ENCODE data around the gene IKBKE.
"Not testable (repeated sequence)": the region's sequence is repeated elsewhere in the genome, so short reads cannot be mapped to it uniquely, and the experiment has no call there.

IKBKE gene

DNA sequence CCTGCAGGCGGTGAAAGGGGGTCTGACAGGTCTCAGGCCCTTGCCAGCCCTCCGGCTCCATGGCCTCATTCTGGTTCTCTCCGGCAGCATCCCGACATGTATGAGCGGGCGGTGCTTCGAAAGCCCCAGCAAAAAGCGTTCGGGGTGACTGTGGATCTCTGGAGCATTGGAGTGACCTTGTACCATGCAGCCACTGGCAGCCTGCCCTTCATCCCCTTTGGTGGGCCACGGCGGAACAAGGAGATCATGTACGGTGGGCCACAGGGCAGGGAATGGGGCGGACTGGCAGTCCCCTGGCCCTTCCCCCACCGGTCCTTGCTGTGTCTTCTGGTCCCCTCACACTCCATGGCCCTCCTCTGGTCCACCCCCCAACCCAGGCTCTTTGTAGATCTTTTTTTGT lies 6.3 kb downstream of the IKBKE start:
- no peak for FAIRE-seq

GRCh38 chr1:206477110-206477509 lies 6.8 kb downstream of the IKBKE start:
- no peak for FAIRE-seq

DNA sequence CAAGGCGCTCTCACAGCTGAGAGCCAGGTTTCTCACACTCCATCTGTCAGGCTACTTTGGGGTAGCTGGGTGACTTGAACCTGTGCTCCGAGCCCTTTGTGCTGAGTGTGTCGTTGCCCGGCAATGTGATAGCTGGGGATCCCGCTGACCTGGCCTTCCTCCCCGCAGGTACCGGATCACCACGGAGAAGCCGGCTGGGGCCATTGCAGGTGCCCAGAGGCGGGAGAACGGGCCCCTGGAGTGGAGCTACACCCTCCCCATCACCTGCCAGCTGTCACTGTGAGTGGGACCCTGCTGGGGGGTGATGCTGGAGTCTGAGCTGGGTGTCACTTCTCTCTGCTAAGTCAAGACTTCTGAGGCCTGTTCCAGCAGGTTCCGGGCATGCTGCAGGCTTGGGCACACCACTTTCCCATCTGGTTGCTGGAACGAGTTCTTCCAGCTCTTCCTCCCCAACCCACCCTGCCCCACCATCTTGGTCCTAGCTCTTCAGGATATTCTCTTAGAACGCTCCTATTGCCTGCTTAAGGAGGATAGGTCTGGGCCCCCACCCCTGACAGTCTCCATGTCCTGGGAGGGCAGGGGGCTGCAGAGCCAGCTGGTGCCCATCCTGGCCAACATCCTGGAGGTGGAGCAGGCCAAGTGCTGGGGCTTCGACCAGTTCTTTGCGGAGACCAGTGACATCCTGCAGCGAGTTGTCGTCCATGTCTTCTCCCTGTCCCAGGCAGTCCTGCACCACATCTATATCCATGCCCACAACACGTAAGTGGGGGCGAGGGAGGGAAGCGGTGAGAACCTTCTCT lies 7.5 kb downstream of the IKBKE start:
- no peak for FAIRE-seq

DNA sequence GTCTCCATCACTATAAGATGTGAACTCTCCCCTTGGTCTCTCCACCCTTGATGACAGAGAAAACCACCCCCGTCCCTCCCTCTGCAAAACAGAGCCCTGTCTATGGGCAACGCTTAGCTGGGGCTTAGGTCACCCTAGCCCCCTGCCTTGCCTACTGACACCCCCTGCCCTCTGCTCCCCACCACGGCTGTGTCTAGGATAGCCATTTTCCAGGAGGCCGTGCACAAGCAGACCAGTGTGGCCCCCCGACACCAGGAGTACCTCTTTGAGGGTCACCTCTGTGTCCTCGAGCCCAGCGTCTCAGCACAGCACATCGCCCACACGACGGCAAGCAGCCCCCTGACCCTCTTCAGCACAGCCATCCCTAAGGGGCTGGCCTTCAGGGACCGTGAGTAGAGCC lies 8.5 kb downstream of the IKBKE start:
- no peak for FAIRE-seq

DNA sequence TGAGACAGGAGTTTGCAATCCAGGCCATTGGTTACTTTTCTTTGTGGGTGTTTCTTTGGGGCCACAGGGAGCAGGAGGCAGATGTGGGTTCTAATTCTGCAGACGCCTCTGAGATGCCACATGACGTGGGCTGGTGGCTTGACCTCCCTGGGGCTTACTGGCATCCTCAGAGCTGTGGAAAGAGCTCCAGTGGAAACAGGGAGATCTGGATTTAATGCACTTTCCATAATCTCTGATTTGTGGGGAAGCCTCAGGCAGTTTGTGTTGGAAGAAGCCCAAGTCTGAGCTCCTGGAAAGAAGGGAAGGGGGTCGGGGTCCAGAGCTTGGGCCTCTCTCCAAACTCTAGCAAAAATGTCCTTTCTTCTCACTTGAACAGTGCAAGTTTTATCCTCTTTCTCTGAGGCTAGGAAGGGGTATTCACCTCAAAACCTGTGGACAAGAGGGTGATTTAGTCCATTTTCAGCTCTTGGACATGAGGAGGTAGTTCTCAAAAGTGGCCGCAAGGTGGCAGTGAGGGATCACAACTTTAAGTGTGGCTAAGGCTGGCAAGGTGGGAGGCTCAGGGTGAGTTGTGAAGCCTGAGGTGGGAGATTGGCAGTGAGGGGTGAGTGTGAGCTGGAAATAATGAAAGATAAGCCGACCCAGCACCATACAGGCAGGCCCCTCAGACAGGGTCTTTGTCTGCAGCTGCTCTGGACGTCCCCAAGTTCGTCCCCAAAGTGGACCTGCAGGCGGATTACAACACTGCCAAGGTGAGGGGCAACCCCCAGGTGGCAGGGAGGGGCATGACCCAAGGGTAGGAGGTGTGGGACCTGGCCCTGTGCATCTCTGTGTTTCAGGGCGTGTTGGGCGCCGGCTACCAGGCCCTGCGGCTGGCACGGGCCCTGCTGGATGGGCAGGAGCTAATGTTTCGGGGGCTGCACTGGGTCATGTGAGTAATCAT lies 9.2 kb downstream of the IKBKE start:
- peak; percentile 85 for FAIRE-seq

- no peak for FAIRE-seq
These were observed 9.9 kb downstream of the IKBKE start for GRCh38 chr1:206480211-206480610.

DNA sequence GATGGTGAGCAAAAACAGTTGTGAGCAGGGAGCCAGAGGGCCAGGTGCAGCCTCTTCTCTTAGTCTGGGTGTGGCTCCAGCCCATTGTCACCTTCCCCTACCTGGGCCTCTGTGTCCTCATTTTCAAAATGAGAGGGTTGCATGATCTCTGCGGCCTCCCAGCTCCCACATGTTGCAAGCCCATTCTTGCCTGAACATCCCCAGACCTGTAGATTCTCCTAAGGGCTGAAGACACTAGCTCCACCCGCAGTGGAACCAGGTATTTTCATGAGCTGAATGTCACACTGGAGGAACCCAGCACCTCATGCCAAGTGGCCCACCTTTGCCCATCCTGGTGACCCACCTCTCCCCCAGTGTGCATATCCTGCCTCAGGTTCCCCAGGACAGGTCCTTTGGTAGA lies 12.3 kb downstream of the IKBKE start:
- FAIRE-seq, result no peak

- FAIRE-seq, result not testable (repeated sequence)
These were observed 13.6 kb downstream of the IKBKE start for GRCh38 chr1:206483864-206484263.

DNA sequence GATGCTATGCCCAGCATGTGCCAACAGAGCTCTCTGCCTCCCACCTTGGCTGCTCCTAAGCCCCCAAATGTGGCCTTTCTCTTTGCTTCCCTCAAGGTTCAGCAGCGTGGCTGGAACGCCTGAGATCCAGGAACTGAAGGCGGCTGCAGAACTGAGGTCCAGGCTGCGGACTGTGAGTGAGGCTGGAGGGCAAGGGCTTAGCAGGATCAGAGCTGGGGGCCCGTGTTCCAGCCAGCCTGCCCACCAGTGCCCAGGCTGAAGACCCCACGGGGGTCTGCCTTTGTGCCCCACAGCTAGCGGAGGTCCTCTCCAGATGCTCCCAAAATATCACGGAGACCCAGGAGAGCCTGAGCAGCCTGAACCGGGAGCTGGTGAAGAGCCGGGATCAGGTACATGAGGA lies 14.6 kb downstream of the IKBKE start:
- no peak for FAIRE-seq

- FAIRE-seq, result no peak
These were observed 16.9 kb downstream of the IKBKE start for GRCh38 chr1:206486995-206487788.

- no peak for FAIRE-seq
These were observed 17.7 kb downstream of the IKBKE start for GRCh38 chr1:206487970-206488369.

DNA sequence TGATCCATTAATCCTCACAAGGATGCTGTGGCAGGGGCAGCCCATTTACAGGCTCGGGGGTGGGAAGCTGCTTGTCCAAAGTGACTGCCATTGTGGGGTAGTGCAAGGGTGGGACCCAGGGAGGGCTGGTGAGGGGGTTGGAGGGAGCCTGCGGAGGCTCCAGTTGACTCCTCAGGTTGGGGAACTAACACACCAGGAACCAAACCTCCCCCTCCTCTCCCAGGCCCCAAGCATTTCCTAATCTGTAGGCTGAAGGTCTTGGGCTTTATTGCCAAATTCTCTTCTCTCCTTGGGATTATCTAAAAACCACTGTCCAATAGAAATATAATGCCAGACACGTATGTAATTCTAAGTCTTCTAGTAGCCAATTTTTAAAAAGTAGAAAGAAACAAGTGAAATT lies 18.2 kb downstream of the IKBKE start:
- no peak for FAIRE-seq

DNA sequence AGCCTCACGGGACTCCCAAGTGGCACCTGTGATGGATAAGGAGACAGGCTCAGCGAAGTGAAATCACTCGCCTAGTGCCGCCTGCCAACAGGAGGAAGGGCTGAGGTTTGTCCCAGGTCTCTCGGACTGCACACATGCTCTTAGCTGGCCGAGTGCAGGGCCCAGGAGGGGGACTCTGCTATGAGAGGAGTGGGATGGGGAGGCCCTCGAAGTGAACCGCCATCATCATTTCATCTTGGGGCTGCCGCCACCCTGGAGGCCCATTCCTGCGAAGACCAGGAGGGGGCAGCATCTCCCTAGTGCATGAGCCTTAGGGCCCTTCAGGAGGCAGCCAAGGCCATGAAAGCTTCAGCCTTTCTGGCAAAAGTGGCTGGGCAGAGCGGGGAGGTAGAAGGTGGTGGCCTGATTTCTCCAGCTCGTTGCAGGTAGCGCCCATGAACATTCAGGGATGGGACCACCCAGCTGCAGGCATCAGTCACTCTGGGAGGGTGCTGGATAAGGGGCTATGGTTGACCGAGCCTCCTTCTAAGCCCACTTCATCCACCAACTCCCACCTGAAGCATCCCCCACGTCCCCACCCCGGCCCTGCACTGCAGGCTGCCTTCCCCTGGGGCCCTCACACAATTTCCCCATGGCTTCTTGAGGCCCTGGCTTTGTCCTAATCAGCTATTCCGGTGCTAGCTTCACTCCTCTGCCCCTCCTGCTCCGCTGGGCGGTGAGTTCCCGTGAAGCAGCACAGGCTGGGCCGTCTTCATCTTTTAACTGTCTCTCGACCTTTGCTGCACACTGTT lies 19.9 kb downstream of the IKBKE start:
- peak; percentile 17 for FAIRE-seq

- no peak for FAIRE-seq
These were observed 20.6 kb downstream of the IKBKE start for GRCh38 chr1:206490771-206491405.

GRCh38 chr1:206491616-206492015 lies 21.3 kb downstream of the IKBKE start:
- no peak for FAIRE-seq

GRCh38 chr1:206492589-206492988 lies 22.3 kb downstream of the IKBKE start:
- FAIRE-seq, result no peak

DNA sequence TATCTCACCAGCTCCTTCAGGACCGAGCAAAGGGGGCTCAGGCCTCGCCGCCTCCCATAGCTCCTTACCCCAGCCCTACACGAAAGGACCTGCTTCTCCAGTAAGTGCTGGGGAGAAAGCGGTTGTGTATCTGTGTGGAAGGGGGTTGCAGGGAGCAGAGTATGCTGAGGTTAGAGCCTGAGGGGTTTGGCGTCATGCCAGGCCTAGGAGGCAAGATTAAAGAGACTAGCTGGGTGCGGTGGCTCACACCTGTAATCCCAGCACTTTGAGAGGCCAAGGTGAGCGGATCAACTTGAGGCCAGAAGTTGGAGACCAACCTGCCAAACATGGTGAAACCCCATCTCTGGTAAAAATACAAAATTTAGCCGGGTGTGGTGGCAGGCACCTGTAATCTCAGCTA lies 23.0 kb downstream of the IKBKE start:
- FAIRE-seq, result no peak

DNA sequence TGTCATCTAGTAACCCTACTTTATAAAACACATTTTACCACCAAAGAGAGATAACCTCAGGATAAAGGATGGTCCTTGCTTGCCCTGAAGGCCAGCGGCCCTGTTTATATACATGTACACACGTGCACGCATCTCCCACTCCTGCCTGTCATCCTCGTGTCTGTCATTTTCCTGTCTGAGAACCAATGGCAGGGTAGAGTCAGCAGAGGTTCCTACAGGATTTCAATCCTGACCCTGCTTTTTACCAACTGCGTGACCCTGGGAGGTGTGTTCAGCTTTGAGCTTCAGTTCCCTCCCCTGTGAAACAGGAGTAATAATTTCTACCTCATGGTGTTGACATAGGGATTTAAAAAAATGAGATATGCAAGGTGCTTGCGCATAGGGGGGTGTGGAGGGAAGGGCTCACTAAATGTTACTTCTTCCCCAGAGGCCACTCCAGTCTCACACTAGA lies 24.8 kb downstream of the IKBKE start:
- FAIRE-seq, result no peak

DNA sequence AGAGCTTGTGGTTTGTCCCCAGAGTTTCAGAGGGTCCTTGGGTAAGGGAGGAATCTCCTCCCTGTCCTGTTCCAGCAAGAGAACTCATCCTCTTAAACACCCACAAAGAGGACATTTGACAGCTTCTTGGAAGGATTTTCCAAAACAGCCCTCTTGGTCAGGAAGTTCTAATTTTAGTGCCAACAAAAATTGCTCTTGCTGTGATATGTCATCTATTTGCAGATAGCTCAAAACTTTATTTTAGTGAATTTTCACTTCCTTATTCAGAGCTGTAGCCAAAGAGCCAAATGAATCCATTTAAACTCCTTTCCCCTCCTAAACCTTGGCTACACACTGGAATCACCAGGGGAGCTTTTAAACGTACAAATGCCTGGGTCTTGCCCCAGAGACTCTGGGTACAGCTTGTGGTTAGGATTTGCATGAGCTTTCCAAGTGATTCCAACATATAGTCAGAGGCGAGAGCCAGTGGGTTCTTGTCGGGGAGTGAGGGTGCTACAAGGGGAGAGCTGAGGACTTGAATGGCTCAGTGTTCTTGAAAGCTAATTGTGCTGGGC lies 25.3 kb downstream of the IKBKE start:
- FAIRE-seq, result no peak

DNA sequence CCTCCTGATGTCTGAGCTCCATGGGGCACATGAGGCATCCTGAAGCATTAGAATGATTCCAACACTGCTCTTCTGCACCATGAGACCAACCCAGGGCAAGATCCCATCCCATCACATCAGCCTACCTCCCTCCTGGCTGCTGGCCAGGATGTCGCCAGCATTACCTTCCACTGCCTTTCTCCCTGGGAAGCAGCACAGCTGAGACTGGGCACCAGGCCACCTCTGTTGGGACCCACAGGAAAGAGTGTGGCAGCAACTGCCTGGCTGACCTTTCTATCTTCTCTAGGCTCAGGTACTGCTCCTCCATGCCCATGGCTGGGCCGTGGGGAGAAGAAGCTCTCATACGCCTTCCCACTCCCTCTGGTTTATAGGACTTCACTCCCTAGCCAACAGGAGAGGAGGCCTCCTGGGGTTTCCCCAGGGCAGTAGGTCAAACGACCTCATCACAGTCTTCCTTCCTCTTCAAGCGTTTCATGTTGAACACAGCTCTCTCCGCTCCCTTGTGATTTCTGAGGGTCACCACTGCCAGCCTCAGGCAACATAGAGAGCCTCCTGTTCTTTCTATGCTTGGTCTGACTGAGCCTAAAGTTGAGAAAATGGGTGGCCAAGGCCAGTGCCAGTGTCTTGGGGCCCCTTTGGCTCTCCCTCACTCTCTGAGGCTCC lies 26.0 kb downstream of the IKBKE start:
- FAIRE-seq, result no peak

DNA sequence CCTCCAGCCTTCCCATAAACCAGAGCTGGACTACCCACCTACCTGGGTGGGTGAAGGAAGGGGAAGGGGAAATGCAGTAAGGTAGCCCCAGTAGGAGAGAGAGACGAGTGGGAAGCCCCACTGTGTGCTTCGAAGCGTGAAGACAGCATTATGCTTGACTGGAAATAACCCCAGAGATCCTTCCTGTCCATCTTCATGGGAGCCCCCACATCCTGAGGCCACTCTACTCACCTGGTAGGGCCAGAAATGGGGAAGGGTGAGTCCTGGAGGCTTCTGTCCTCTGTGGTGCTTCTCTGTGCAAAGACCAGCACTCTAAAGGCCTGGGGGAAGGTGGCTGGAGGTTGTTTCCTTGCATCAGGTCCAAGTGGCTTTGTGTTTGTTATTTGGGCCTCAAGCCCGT lies 27.1 kb downstream of the IKBKE start:
- no peak for FAIRE-seq
